Measurements from ENCODE around the gene CCDC78.

The CCDC78 gene

GRCh38 chr16:769184-769784, 43.0 kb upstream of the CCDC78 start:
- no peak for DNase-seq (ENCODE audit: low read depth)
- no peak overlapping the region for H3K4me3 ChIP-seq (ENCODE audit: low read depth, low read length)
- TF ChIP-seq, protein P1, sequence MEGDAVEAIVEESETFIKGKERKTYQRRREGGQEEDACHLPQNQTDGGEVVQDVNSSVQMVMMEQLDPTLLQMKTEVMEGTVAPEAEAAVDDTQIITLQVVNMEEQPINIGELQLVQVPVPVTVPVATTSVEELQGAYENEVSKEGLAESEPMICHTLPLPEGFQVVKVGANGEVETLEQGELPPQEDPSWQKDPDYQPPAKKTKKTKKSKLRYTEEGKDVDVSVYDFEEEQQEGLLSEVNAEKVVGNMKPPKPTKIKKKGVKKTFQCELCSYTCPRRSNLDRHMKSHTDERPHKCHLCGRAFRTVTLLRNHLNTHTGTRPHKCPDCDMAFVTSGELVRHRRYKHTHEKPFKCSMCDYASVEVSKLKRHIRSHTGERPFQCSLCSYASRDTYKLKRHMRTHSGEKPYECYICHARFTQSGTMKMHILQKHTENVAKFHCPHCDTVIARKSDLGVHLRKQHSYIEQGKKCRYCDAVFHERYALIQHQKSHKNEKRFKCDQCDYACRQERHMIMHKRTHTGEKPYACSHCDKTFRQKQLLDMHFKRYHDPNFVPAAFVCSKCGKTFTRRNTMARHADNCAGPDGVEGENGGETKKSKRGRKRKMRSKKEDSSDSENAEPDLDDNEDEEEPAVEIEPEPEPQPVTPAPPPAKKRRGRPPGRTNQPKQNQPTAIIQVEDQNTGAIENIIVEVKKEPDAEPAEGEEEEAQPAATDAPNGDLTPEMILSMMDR (conservative IDR thresholded peaks at IDR 0.05; ENCODE audit: low read depth, low read length), result no peak

- TF ChIP-seq, protein P1 (conservative IDR thresholded peaks at IDR 0.05; ENCODE audit: low read depth, low read length), result no peak
- no peak overlapping the region for H3K4me3 ChIP-seq (ENCODE audit: low read depth, low read length)
- DNase-seq (ENCODE audit: low read depth), result no peak
Measured at GRCh38 chr16:768428-768827, 42.2 kb upstream of the CCDC78 start.

GRCh38 chr16:767743-768235, 41.5 kb upstream of the CCDC78 start:
- no peak for DNase-seq (ENCODE audit: low read depth)
- TF ChIP-seq, protein P1 (conservative IDR thresholded peaks at IDR 0.05; ENCODE audit: low read depth, low read length), result no peak
- H3K4me3 ChIP-seq (ENCODE audit: low read depth, low read length), result no peak overlapping the region

DNA sequence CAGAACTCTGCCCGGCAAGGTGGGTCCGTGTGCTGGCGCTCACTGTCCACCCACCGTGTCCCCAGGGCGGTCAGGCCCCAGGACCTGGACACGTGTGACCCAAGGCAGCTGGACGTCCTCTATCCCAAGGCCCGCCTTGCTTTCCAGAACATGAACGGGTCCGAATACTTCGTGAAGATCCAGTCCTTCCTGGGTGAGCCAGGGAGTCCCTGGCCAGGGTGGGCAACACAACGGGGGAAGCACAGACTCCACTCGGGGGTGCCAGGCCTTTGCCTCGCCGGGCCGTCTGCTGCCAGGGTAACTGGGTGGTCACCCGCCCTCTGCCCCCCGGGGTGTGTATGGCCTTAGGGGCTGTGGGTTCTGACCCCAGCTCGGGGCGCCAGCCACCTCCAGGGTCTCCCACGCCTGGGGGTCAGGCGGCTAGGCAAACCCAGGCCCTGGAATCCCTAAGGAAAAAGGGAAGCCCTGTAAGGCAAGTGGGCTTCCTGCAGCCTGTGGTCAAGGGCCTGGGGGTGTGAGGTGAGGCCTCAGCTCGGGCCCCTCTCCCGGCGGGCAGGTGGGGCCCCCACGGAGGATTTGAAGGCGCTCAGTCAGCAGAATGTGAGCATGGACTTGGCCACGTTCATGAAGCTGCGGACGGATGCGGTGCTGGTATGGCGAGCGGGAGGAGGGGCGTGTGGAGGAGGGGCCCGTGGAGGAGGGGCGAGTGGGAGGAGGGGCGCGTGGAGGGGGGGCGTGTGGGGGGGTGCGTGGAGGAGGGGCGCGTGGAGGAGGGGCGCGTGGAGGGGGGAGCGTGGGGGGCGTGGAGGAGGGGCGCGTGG, 40.8 kb upstream of the CCDC78 start:
- H3K4me3 ChIP-seq (ENCODE audit: low read depth, low read length), result no peak overlapping the region
- no peak for DNase-seq (ENCODE audit: low read depth)
- TF ChIP-seq, protein P1 (conservative IDR thresholded peaks at IDR 0.05; ENCODE audit: low read depth, low read length), result no peak

GRCh38 chr16:766008-766819, 40.0 kb upstream of the CCDC78 start:
- DNase-seq (ENCODE audit: low read depth), result no peak
- no peak overlapping the region for H3K4me3 ChIP-seq (ENCODE audit: low read depth, low read length)
- TF ChIP-seq, protein P1 (conservative IDR thresholded peaks at IDR 0.05; ENCODE audit: low read depth, low read length), result no peak

GRCh38 chr16:765488-765865, 39.2 kb upstream of the CCDC78 start:
- no peak for DNase-seq (ENCODE audit: low read depth)
- TF ChIP-seq, protein P1 (conservative IDR thresholded peaks at IDR 0.05; ENCODE audit: low read depth, low read length), result no peak

More at GRCh38 chr16:765488-765865, 39.2 kb upstream of the CCDC78 start:
- no peak overlapping the region for H3K4me3 ChIP-seq (ENCODE audit: low read depth, low read length)
